ENCODE data around the gene GSTM1.
"Not testable (repeated sequence)": the region's sequence is repeated elsewhere in the genome, so short reads cannot be mapped to it uniquely, and the experiment has no call there.

GSTM1 gene

DNA sequence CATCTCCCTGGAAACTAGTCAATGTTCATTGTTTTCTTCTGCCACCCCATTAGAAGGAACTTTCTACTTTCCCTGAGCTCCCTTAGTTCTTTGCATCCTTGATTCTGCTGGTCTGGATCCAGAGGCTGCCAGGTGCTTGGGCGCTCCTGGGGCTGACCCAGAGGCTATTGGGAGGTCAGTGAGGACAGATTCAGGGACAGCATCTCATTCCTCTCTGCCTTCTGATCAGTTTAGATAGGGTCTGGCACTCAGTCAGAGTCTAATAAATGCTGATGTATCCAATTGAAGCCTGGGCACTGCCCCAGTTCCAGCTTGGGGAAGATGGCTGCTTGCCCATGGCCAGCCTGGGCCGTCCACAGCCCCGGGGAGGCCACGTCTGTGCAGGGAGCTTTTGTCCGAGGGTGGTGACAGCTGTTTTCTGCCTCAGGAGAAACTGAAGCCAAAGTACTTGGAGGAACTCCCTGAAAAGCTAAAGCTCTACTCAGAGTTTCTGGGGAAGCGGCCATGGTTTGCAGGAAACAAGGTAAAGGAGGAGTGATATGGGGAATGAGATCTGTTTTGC, 2.3 kb downstream of the GSTM1 start:
- Histone ChIP-seq H4K20me1 (ENCODE audit: low read depth, low read length) (no peaks in the 10 kb centered on the region), H2AFZ (ENCODE audit: low read depth, low read length, severe bottlenecking) (no peak overlapping the region), H3K9me2 (replicated peaks; ENCODE audit: insufficient read depth, low read length) (no peaks in the 10 kb centered on the region), H3K9ac (ENCODE audit: low read length) (no peak overlapping the region), H3F3A (ENCODE audit: insufficient read depth) (no peaks in the 10 kb centered on the region), H3K9me3 (ENCODE audit: insufficient read depth, low read length) (no peaks in the 10 kb centered on the region), H3K4me3 (ENCODE audit: insufficient read depth, low read length, poor library complexity, severe bottlenecking) (no peak overlapping the region), H3K27me3 (ENCODE audit: low read length) (no peaks in the 10 kb centered on the region), H3K36me3 (ENCODE audit: low read length) (no peaks in the 10 kb centered on the region), H3K27ac (ENCODE audit: low read depth, low read length) (no peak overlapping the region), H3K4me2 (ENCODE audit: low read depth, low read length, poor library complexity, severe bottlenecking) (no peak overlapping the region), H3K79me2 (ENCODE audit: insufficient read depth, low read length) (no peaks in the 10 kb centered on the region)
- TF ChIP-seq EZH2phosphoT487 (conservative IDR thresholded peaks at IDR 0.05; ENCODE audit: low read length): no peak
- TF ChIP-seq, protein P1, sequence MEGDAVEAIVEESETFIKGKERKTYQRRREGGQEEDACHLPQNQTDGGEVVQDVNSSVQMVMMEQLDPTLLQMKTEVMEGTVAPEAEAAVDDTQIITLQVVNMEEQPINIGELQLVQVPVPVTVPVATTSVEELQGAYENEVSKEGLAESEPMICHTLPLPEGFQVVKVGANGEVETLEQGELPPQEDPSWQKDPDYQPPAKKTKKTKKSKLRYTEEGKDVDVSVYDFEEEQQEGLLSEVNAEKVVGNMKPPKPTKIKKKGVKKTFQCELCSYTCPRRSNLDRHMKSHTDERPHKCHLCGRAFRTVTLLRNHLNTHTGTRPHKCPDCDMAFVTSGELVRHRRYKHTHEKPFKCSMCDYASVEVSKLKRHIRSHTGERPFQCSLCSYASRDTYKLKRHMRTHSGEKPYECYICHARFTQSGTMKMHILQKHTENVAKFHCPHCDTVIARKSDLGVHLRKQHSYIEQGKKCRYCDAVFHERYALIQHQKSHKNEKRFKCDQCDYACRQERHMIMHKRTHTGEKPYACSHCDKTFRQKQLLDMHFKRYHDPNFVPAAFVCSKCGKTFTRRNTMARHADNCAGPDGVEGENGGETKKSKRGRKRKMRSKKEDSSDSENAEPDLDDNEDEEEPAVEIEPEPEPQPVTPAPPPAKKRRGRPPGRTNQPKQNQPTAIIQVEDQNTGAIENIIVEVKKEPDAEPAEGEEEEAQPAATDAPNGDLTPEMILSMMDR (IDR thresholded peaks at IDR 0.05; ENCODE audit: insufficient read depth, low read length, poor library complexity, severe bottlenecking): no peak

- no peak overlapping the region for H2AFZ ChIP-seq (ENCODE audit: low read depth, low read length, severe bottlenecking)
- no peaks in the 10 kb centered on the region for H3K79me2 ChIP-seq (ENCODE audit: insufficient read depth, low read length)
- H3K27me3 ChIP-seq (ENCODE audit: low read length): no peaks in the 10 kb centered on the region
- H3K9me2 ChIP-seq (replicated peaks; ENCODE audit: insufficient read depth, low read length): no peaks in the 10 kb centered on the region
- no peaks in the 10 kb centered on the region for H3F3A ChIP-seq (ENCODE audit: insufficient read depth)
- H3K9me3 ChIP-seq (ENCODE audit: insufficient read depth, low read length): no peaks in the 10 kb centered on the region
- H3K4me3 ChIP-seq (ENCODE audit: insufficient read depth, low read length, poor library complexity, severe bottlenecking): no peak overlapping the region
- no peaks in the 10 kb centered on the region for H3K36me3 ChIP-seq (ENCODE audit: low read length)
- H4K20me1 ChIP-seq (ENCODE audit: low read depth, low read length): no peaks in the 10 kb centered on the region
- no peak overlapping the region for H3K9ac ChIP-seq (ENCODE audit: low read length)
- H3K27ac ChIP-seq (ENCODE audit: low read depth, low read length): no peak overlapping the region
- no peak overlapping the region for H3K4me2 ChIP-seq (ENCODE audit: low read depth, low read length, poor library complexity, severe bottlenecking)
- no peak for TF ChIP-seq EZH2phosphoT487 (conservative IDR thresholded peaks at IDR 0.05; ENCODE audit: low read length)
- TF ChIP-seq, protein P1 (IDR thresholded peaks at IDR 0.05; ENCODE audit: insufficient read depth, low read length, poor library complexity, severe bottlenecking): no peak
These were observed 4.1 kb downstream of the GSTM1 start for GRCh38 chr1:109691759-109692158.

- not testable (repeated sequence) for H3K79me2 ChIP-seq (ENCODE audit: insufficient read depth, low read length); H2AFZ ChIP-seq (ENCODE audit: low read depth, low read length, severe bottlenecking); H3K36me3 ChIP-seq (ENCODE audit: low read length); H3K4me2 ChIP-seq (ENCODE audit: low read depth, low read length, poor library complexity, severe bottlenecking); H3K27ac ChIP-seq (ENCODE audit: low read depth, low read length); H3K27me3 ChIP-seq (ENCODE audit: low read length); H3F3A ChIP-seq (ENCODE audit: insufficient read depth); H4K20me1 ChIP-seq (ENCODE audit: low read depth, low read length); H3K4me3 ChIP-seq (ENCODE audit: insufficient read depth, low read length, poor library complexity, severe bottlenecking); H3K9ac ChIP-seq (ENCODE audit: low read length); H3K9me2 ChIP-seq (replicated peaks; ENCODE audit: insufficient read depth, low read length); H3K9me3 ChIP-seq (ENCODE audit: insufficient read depth, low read length)
These were observed 6.8 kb downstream of the GSTM1 start for GRCh38 chr1:109694400-109694799.

DNA sequence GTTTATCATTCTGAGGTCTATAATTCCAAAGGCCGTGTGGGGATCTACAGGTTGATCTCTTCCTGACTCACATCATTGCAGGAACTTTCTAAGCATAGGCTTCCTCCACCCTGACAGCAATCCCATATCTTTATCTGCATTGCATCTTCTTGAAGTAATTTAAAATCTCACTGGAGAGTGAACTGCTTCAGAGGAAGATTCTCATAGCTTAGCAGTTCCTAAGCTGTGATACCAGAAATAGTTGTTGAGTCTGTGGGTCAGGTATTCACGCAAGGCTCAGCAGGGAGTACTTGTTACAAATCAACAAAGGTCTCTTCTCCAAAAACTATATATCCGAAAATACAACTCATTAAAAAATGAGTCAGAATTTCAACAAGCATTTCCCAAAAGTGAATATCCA, 7.5 kb downstream of the GSTM1 start:
- not testable (repeated sequence) for H3F3A ChIP-seq (ENCODE audit: insufficient read depth); H3K9ac ChIP-seq (ENCODE audit: low read length); H3K4me2 ChIP-seq (ENCODE audit: low read depth, low read length, poor library complexity, severe bottlenecking); H3K9me2 ChIP-seq (replicated peaks; ENCODE audit: insufficient read depth, low read length); H3K36me3 ChIP-seq (ENCODE audit: low read length); H2AFZ ChIP-seq (ENCODE audit: low read depth, low read length, severe bottlenecking); H3K79me2 ChIP-seq (ENCODE audit: insufficient read depth, low read length); H3K9me3 ChIP-seq (ENCODE audit: insufficient read depth, low read length); H3K4me3 ChIP-seq (ENCODE audit: insufficient read depth, low read length, poor library complexity, severe bottlenecking); H3K27me3 ChIP-seq (ENCODE audit: low read length); H4K20me1 ChIP-seq (ENCODE audit: low read depth, low read length); H3K27ac ChIP-seq (ENCODE audit: low read depth, low read length)

All from SU-DHL-6 (cell line).